Astrocyte of the hippocampus (primary cell): Measurements from ENCODE around the gene YPEL1.

Experiments used
- DNase-seq: peaks from one replicate; pipeline ENCODE4 v3.0.0; 2011; ENCODE audit warnings: low read depth, low spot score

Gene YPEL1

GRCh38 chr22:21735200-21736083 is at the start of gene YPEL1:
Gene YPEL1 (minus strand): TSS chr22:21735794. CDS start chr22:21710744, 25,050 bp downstream.
- DNase-seq: peak; percentile 99

GRCh38 chr22:21780259-21780658 is 44.7 kb upstream of the YPEL1 start:
- DNase-seq: no peak

- no peak for DNase-seq
These were observed 43.9 kb upstream of the YPEL1 start for GRCh38 chr22:21779444-21779843.

- peak; percentile 85 for DNase-seq
These were observed 43.2 kb upstream of the YPEL1 start for GRCh38 chr22:21778705-21779363.

GRCh38 chr22:21771631-21771976 is 36.0 kb upstream of the YPEL1 start:
- no peak for DNase-seq

- DNase-seq: no peak
These were observed 32.8 kb upstream of the YPEL1 start for GRCh38 chr22:21768435-21768834.

- DNase-seq: no peak
These were observed 31.3 kb upstream of the YPEL1 start for GRCh38 chr22:21766691-21767462.

- no peak for DNase-seq
These were observed 30.4 kb upstream of the YPEL1 start for GRCh38 chr22:21765909-21766529.

GRCh38 chr22:21764038-21764804 is 28.6 kb upstream of the YPEL1 start:
- no peak for DNase-seq

- DNase-seq: no peak
These were observed 27.4 kb upstream of the YPEL1 start for GRCh38 chr22:21762712-21763581.

GRCh38 chr22:21761994-21762680 is 26.5 kb upstream of the YPEL1 start:
- DNase-seq: no peak

- DNase-seq: no peak
These were observed 25.5 kb upstream of the YPEL1 start for GRCh38 chr22:21761086-21761485.

GRCh38 chr22:21760640-21761039 is 25.0 kb upstream of the YPEL1 start:
- peak; percentile 60 for DNase-seq

- DNase-seq: no peak
These were observed 24.2 kb upstream of the YPEL1 start for GRCh38 chr22:21759646-21760376.

GRCh38 chr22:21759093-21759492 is 23.5 kb upstream of the YPEL1 start:
- DNase-seq: no peak

- DNase-seq: peak; percentile 47
These were observed 22.7 kb upstream of the YPEL1 start for GRCh38 chr22:21758091-21758864.

- peak; percentile 34 for DNase-seq
These were observed 20.3 kb upstream of the YPEL1 start for GRCh38 chr22:21755851-21756284.

GRCh38 chr22:21754523-21754922 is 18.9 kb upstream of the YPEL1 start:
- DNase-seq: no peak
